OCI-M2 (cell line): ENCODE results near the gene NTNG2.
"Not testable (repeated sequence)": the region's sequence is repeated elsewhere in the genome, so short reads cannot be mapped to it uniquely, and the experiment has no call there.

Experiments used
- DNase-seq: peaks from one replicate; lab custom pipeline; 2025; ENCODE audit not compliant: unreplicated experiment; lab: John Stamatoyannopoulos, UW

The NTNG2 gene

GRCh38 chr9:132249123-132249522, 87.3 kb downstream of the NTNG2 start:
- DNase-seq = no peak

GRCh38 chr9:132249690-132250089, 87.8 kb downstream of the NTNG2 start:
- DNase-seq = no peak

GRCh38 chr9:132250324-132251262, 88.7 kb downstream of the NTNG2 start:
- no peak for DNase-seq

GRCh38 chr9:132260846-132261245, 99.0 kb downstream of the NTNG2 start:
- DNase-seq = no peak

- DNase-seq = no peak
Measured at GRCh38 chr9:132266017-132266416, 104.2 kb downstream of the NTNG2 start.

- no peak for DNase-seq
Measured at GRCh38 chr9:132267660-132268059, 105.8 kb downstream of the NTNG2 start.

- DNase-seq = peak; percentile 35
Measured at GRCh38 chr9:132268725-132269352, 107.0 kb downstream of the NTNG2 start.

- not testable (repeated sequence) for DNase-seq
Measured at GRCh38 chr9:132269704-132270516, 108.1 kb downstream of the NTNG2 start.

GRCh38 chr9:132274861-132275260, 113.0 kb downstream of the NTNG2 start:
- no peak for DNase-seq

- DNase-seq = no peak
Measured at GRCh38 chr9:132283165-132283564, 121.3 kb downstream of the NTNG2 start.

GRCh38 chr9:132283863-132284262, 122.0 kb downstream of the NTNG2 start:
- DNase-seq = no peak

GRCh38 chr9:132287256-132287760, 125.5 kb downstream of the NTNG2 start:
- DNase-seq = no peak

GRCh38 chr9:132288361-132288760, 126.5 kb downstream of the NTNG2 start:
- no peak for DNase-seq

- no peak for DNase-seq
Measured at GRCh38 chr9:132288966-132289365, 127.1 kb downstream of the NTNG2 start.

- DNase-seq = no peak
Measured at GRCh38 chr9:132293145-132293721, 131.4 kb downstream of the NTNG2 start.
